CD4-positive, alpha-beta T cell (primary cell): ENCODE measurements around the gene IKZF2. TPM values are rescaled to one million over a fixed set of nuclear protein-coding genes. Genes with fewer than 3 reads are reported as not detected.

Experiments used
- ATAC-seq: fragments of 200-7000 bp; cut with Tn5 transposase; one replicate; pipeline ENCODE4 v1.10.0; 2022; ENCODE audit warnings: mild to moderate bottlenecking; ENCODE audit not compliant: poor library complexity
- CTCF ChIA-PET: fragments of 350-600 bp; sonication (Branson Sonifier 250); formaldehyde crosslinking; loops from one replicate; lab custom pipeline; 2021; ENCODE audit warnings: antibody characterized with exemption, inconsistent platforms; lab: Charles Lee
- POLR2A ChIA-PET: fragments of 350-600 bp; sonication (Branson Sonifier 250); formaldehyde crosslinking; loops from one replicate; lab custom pipeline; 2021; ENCODE audit warnings: antibody characterized with exemption, inconsistent platforms; lab: Charles Lee
- DNase-seq, 14 experiments: peaks; one replicate each; pipeline ENCODE4 v3.0.0-alpha.2; 2013 to 2020; ENCODE audit warnings: mixed read lengths in 2 of 14
- H3K27ac ChIP-seq, 2 donors: one replicate each; pipeline versions ENCODE4 v1.5.1 to v1.7.0; 2013; ENCODE audit warnings: low read length in 2 of 2, low read depth in 1 of 2, mild to moderate bottlenecking in 1 of 2
- H3K27me3 ChIP-seq, 2 experiments: 1 replicate in 1 of 2; 2 replicates in 1 of 2; pipeline versions ENCODE4 v1.6.1 to v1.7.0; 2013; ENCODE audit warnings: low read length in 2 of 2, control low read depth in 1 of 2, mild to moderate bottlenecking in 1 of 2, moderate library complexity in 1 of 2; ENCODE audit not compliant: insufficient read depth in 2 of 2, control insufficient read depth in 1 of 2
- H3K36me3 ChIP-seq: one replicate; pipeline ENCODE4 v1.6.1; 2013; ENCODE audit warnings: low read length, control low read depth; ENCODE audit not compliant: insufficient read depth
- H3K4me1 ChIP-seq: one replicate; pipeline ENCODE4 v1.6.1; 2013; ENCODE audit warnings: low read length, control low read depth; ENCODE audit not compliant: insufficient read depth
- H3K4me3 ChIP-seq: one replicate; pipeline ENCODE4 v1.5.1; 2013; ENCODE audit warnings: mild to moderate bottlenecking, low read length, moderate library complexity
- H3K9me3 ChIP-seq, 2 experiments: 1 replicate in 1 of 2; 2 replicates in 1 of 2; pipeline versions ENCODE4 v1.6.1 to v1.7.0; 2013; ENCODE audit warnings: low read length in 2 of 2, mild to moderate bottlenecking in 2 of 2, control low read depth in 1 of 2, moderate library complexity in 1 of 2; ENCODE audit not compliant: control insufficient read depth in 1 of 2, insufficient read depth in 1 of 2
- H3K27ac Mint-ChIP-seq: one replicate; pipeline ENCODE4 v1.8.0; 2020; ENCODE audit warnings: mixed read lengths
- H3K27me3 Mint-ChIP-seq: one replicate; pipeline ENCODE4 v1.8.0; 2021; ENCODE audit warnings: mixed read lengths
- H3K36me3 Mint-ChIP-seq: one replicate; pipeline ENCODE4 v1.8.0; 2021; ENCODE audit warnings: low read depth, mixed read lengths
- H3K4me1 Mint-ChIP-seq: one replicate; pipeline ENCODE4 v1.8.0; 2021; ENCODE audit warnings: low read depth, mixed read lengths
- H3K4me3 Mint-ChIP-seq: one replicate; pipeline ENCODE4 v1.8.0; 2020; ENCODE audit warnings: mild to moderate bottlenecking, mixed read lengths
- H3K9me3 Mint-ChIP-seq: one replicate; pipeline ENCODE4 v1.8.0; 2020; ENCODE audit warnings: mixed read lengths
- intact Hi-C, 2 experiments: fragments of 100-400 bp; cut with DNase I in 1 of 2; cut with micrococcal nuclease in 1 of 2; formaldehyde crosslinking; loops; one replicate each; pipeline versions ENCODE4 v1.15.1 to v1.9.0; 2023 to 2025; cut with DNase I, micrococcal nuclease
- total RNA-seq, 174 experiments: library from RNA in 2 of 174; stranded (reverse) in 2 of 174; gene quantifications; one replicate each; pipeline ENCODE4 v1.2.3 and lab custom pipeline; 2021 to 2026
- TF ChIP-seq, protein P1 (sequence below): fragments of 200-600 bp; IDR thresholded peaks from one replicate; pipeline ENCODE4 v1.8.0; 2022; ENCODE audit warnings: antibody characterized with exemption, mild to moderate bottlenecking

Gene IKZF2
- total RNA-seq, 2 experiments from 2014 or later: 8.7 to 8.9 TPM

DNA sequence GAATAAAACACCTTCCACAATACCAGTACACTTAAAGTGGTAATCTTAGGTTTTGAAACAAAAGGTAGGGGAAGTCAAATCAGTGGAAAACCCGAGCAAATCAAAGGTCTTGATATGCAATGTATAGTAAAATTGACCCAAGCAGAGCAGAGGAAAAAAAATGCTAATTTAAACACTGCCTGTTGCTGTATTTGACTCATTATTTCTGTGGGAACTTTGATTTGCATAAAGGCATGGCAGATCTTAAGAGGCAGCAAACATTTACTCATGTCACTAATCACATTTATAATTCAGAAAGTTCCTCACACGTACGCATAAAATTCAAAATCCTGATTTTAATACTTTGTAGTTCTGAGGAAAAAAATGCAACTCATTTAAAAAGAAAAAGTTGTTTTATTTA lies 64.4 kb downstream of the IKZF2 start:
- Mint-ChIP-seq H3K4me3 (no peak overlapping the region), H3K9me3 (no peaks in the 10 kb centered on the region), H3K27ac (no peak overlapping the region), H3K27me3 (no peaks in the 10 kb centered on the region), H3K4me1 (peaks cover 5% of the 10 kb centered on the region), H3K36me3 (no peaks in the 10 kb centered on the region)
- no peak overlapping the region for H3K4me3 ChIP-seq
- no peak for ATAC-seq
- H3K4me1 ChIP-seq: no peaks in the 10 kb centered on the region
- H3K9me3 ChIP-seq: no peaks in the 10 kb centered on the region
- TF ChIP-seq, protein P1, sequence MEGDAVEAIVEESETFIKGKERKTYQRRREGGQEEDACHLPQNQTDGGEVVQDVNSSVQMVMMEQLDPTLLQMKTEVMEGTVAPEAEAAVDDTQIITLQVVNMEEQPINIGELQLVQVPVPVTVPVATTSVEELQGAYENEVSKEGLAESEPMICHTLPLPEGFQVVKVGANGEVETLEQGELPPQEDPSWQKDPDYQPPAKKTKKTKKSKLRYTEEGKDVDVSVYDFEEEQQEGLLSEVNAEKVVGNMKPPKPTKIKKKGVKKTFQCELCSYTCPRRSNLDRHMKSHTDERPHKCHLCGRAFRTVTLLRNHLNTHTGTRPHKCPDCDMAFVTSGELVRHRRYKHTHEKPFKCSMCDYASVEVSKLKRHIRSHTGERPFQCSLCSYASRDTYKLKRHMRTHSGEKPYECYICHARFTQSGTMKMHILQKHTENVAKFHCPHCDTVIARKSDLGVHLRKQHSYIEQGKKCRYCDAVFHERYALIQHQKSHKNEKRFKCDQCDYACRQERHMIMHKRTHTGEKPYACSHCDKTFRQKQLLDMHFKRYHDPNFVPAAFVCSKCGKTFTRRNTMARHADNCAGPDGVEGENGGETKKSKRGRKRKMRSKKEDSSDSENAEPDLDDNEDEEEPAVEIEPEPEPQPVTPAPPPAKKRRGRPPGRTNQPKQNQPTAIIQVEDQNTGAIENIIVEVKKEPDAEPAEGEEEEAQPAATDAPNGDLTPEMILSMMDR: no peak
- POLR2A ChIA-PET: no interaction called here
- H3K27ac ChIP-seq: no peak overlapping the region
- DNase-seq: no peak
- no peaks in the 10 kb centered on the region for H3K36me3 ChIP-seq
- no peaks in the 10 kb centered on the region for H3K27me3 ChIP-seq
- CTCF ChIA-PET: no interaction called here
- intact Hi-C loops: no loop called here

DNA sequence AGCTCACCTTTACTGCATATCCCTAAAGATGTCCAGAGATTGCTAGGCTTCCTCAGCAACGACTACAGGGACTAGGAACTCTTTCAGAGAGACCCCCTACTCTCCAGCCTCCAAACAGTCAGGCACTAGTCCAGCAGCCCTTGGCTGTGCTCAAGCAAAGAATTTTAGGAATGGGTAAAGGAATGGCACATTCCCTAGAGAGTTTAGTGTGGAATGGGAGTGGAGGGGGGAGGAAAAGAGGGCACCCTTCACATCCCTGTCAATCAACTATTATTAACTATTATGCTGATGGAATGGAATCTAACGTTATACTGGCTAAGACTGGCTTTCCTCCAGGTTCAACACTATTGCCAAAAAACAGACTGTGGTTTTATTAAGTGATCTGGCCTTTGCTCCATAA lies 64.8 kb downstream of the IKZF2 start:
- no peaks in the 10 kb centered on the region for H3K27me3 ChIP-seq
- no peaks in the 10 kb centered on the region for H3K27me3 Mint-ChIP-seq
- H3K4me1 Mint-ChIP-seq: peaks cover 5% of the 10 kb centered on the region
- H3K9me3 Mint-ChIP-seq: no peaks in the 10 kb centered on the region
- H3K36me3 ChIP-seq: no peaks in the 10 kb centered on the region
- TF ChIP-seq, protein P1: no peak
- POLR2A ChIA-PET: no interaction called here
- DNase-seq (no peak), ATAC-seq (no peak)
- H3K4me1 ChIP-seq: no peaks in the 10 kb centered on the region
- H3K4me3 ChIP-seq: no peak overlapping the region
- H3K9me3 ChIP-seq: no peaks in the 10 kb centered on the region
- intact Hi-C loops: no loop called here
- CTCF ChIA-PET: no interaction called here
- H3K27ac Mint-ChIP-seq: no peak overlapping the region
- H3K36me3 Mint-ChIP-seq: no peaks in the 10 kb centered on the region
- H3K27ac ChIP-seq: no peak overlapping the region
- no peak overlapping the region for H3K4me3 Mint-ChIP-seq

DNA sequence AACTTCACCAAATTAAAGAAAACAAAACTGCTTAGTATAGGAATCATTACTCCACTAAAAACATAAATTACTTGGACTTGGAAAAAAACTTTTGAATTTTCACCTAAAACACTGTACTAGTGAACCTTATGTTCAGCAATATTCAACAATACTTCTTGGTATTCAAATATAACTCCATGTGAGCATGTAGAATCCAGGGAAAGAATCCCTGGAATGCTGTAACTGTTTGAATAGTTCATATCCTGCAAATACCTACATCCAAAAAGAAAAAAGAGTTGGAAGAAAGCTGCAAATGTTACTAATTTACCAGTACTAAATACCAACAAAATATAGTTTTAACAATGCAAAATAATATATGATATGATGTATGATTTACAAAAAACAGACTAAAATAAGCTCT lies 65.4 kb downstream of the IKZF2 start:
- H3K27me3 ChIP-seq: no peaks in the 10 kb centered on the region
- H3K27me3 Mint-ChIP-seq: no peaks in the 10 kb centered on the region
- H3K4me3 ChIP-seq: no peak overlapping the region
- H3K4me1 Mint-ChIP-seq: peaks cover 5% of the 10 kb centered on the region
- intact Hi-C loops: no loop called here
- DNase-seq (no peak), ATAC-seq (no peak)
- H3K4me1 ChIP-seq: no peaks in the 10 kb centered on the region
- H3K4me3 Mint-ChIP-seq: no peak overlapping the region
- CTCF ChIA-PET: no interaction called here
- no peak overlapping the region for H3K27ac Mint-ChIP-seq
- TF ChIP-seq, protein P1: no peak
- H3K36me3 ChIP-seq: no peaks in the 10 kb centered on the region
- POLR2A ChIA-PET: no interaction called here
- no peaks in the 10 kb centered on the region for H3K9me3 Mint-ChIP-seq
- H3K27ac ChIP-seq: no peak overlapping the region
- no peaks in the 10 kb centered on the region for H3K36me3 Mint-ChIP-seq
- no peaks in the 10 kb centered on the region for H3K9me3 ChIP-seq
